SK-N-SH (cell line): ENCODE measurements around the gene SDK1. TPM values are rescaled to one million over a fixed set of nuclear protein-coding genes. Genes with fewer than 3 reads are reported as not detected.
A peak's percentile ranks its signal among the peaks of the same experiment; 100 is the strongest.

Experiments
- CTCF ChIA-PET: fragments of 300-600, 350-600 bp; formaldehyde crosslinking; extraction: SDS; loops from one replicate; lab custom pipeline; 2021; lab: Yijun Ruan, JAX
- POLR2A ChIA-PET: fragments of 350-600 bp; sonication (Branson Sonifier 250); formaldehyde crosslinking; extraction: SDS; loops from one replicate; lab custom pipeline; 2020; ENCODE audit warnings: antibody characterized with exemption, inconsistent platforms; lab: Yijun Ruan, JAX
- DNase-seq: peaks from one replicate; pipeline ENCODE4 v3.0.0; 2012
- H2AFZ ChIP-seq: fragments of 200-600 bp; sonication (generic); 2 replicates; pipeline ENCODE4 v1.8.1; 2016; ENCODE audit warnings: antibody characterized with exemption, mild to moderate bottlenecking, low read depth
- H3F3A ChIP-seq: fragments of 200-600 bp; sonication (generic); replicated peaks from 2 replicates; pipeline ENCODE3; 2016; ENCODE audit warnings: antibody characterized with exemption, mild to moderate bottlenecking; ENCODE audit not compliant: insufficient read depth
- H3K27ac ChIP-seq, 2 experiments: fragments of 200-500 bp in 1 of 2; fragments of 200-600 bp in 1 of 2; sonication (Bioruptor generic) in 1 of 2; sonication (generic), shearing (Covaris generic) in 1 of 2; 2 replicates each; pipeline versions ENCODE4 v1.5.1 to v1.6.1; 2014 to 2016; ENCODE audit warnings: low read depth in 2 of 2, inconsistent platforms in 1 of 2, low read length in 1 of 2, mild to moderate bottlenecking in 1 of 2, mixed read lengths in 1 of 2
- H3K27me3 ChIP-seq: fragments of 200-600 bp; sonication (generic), shearing (Covaris generic); 2 replicates; pipeline ENCODE4 v1.6.1; 2016; ENCODE audit warnings: mixed run types; ENCODE audit not compliant: insufficient read depth
- H3K36me3 ChIP-seq, 2 experiments: fragments of 200-500 bp in 1 of 2; fragments of 200-600 bp in 1 of 2; sonication (Bioruptor generic) in 1 of 2; sonication (generic) in 1 of 2; replicated peaks in 1 of 2; 2 replicates each; pipeline versions ENCODE3 to v1.5.1; 2014 to 2016; ENCODE audit warnings: low read length in 1 of 2, mild to moderate bottlenecking in 1 of 2; ENCODE audit not compliant: insufficient read depth in 2 of 2, control insufficient read depth in 1 of 2
- H3K4me1 ChIP-seq, 2 experiments: fragments of 200-500 bp in 1 of 2; fragments of 200-600 bp in 1 of 2; sonication (Bioruptor generic) in 1 of 2; sonication (generic), shearing (Covaris generic) in 1 of 2; 2 replicates each; pipeline versions ENCODE4 v1.5.1 to v1.6.1; 2014 to 2016; ENCODE audit warnings: low read depth in 1 of 2, low read length in 1 of 2, mixed run types in 1 of 2; ENCODE audit not compliant: insufficient read depth in 2 of 2, control insufficient read depth in 1 of 2
- H3K4me2 ChIP-seq: fragments of 200-600 bp; sonication (generic), shearing (Covaris generic); 2 replicates; pipeline ENCODE4 v1.6.1; 2017; ENCODE audit warnings: mixed run types
- H3K4me3 ChIP-seq, 2 experiments: fragments of 200-500 bp in 1 of 2; fragments of 200-600 bp in 1 of 2; sonication (Bioruptor generic) in 1 of 2; sonication (generic), shearing (Covaris generic) in 1 of 2; 2 replicates each; pipeline versions ENCODE4 v1.5.1 to v1.8.1; 2014 to 2016; ENCODE audit warnings: low read depth in 2 of 2, inconsistent platforms in 1 of 2, low read length in 1 of 2, mild to moderate bottlenecking in 1 of 2, mixed read lengths in 1 of 2, moderate library complexity in 1 of 2
- H3K79me2 ChIP-seq: fragments of 200-600 bp; sonication (generic); 2 replicates; pipeline ENCODE4 v1.8.1; 2017; ENCODE audit warnings: mild to moderate bottlenecking; ENCODE audit not compliant: insufficient read depth
- H3K9ac ChIP-seq: fragments of 200-600 bp; sonication (generic); 2 replicates; pipeline ENCODE4 v1.6.1; 2017; ENCODE audit warnings: mixed run types
- H3K9me2 ChIP-seq: fragments of 200-600 bp; sonication (generic); 2 replicates; pipeline ENCODE4 v1.6.1; 2017; ENCODE audit warnings: mixed run types
- H3K9me3 ChIP-seq: fragments of 200-600 bp; sonication (generic); 2 replicates; pipeline ENCODE4 v1.6.1; 2017; ENCODE audit warnings: mixed run types, mild to moderate bottlenecking, moderate library complexity
- H4K20me1 ChIP-seq: fragments of 200-600 bp; sonication (generic); 2 replicates; pipeline ENCODE4 v1.6.1; 2017; ENCODE audit warnings: mild to moderate bottlenecking, mixed run types; ENCODE audit not compliant: insufficient read depth
- ELF1 ChIP-seq: IDR thresholded peaks from 2 replicates; pipeline ENCODE4 v1.4.0; 2012
- EP300 ChIP-seq, 2 experiments: IDR thresholded peaks; 2 replicates each; pipeline versions ENCODE4 v1.4.0 to v1.6.1; 2012; ENCODE audit warnings: borderline replicate concordance in 1 of 2, low read depth in 1 of 2, low read length in 1 of 2
- EZH2phosphoT487 ChIP-seq: fragments of 200-600 bp; sonication (generic); IDR thresholded peaks from 2 replicates; pipeline ENCODE4 v1.6.1; 2017; ENCODE audit warnings: low read depth, mixed run types, mild to moderate bottlenecking, antibody characterized with exemption, moderate library complexity, borderline replicate concordance
- GABPA ChIP-seq: IDR thresholded peaks from 2 replicates; pipeline ENCODE4 v1.4.0; 2012; ENCODE audit warnings: low read depth, mild to moderate bottlenecking
- NRF1 ChIP-seq: IDR thresholded peaks from 2 replicates; pipeline ENCODE4 v1.6.1; 2012; ENCODE audit warnings: low read depth, mild to moderate bottlenecking, low read length
- SIN3A ChIP-seq: IDR thresholded peaks from 2 replicates; pipeline ENCODE4 v1.6.1; 2012; ENCODE audit warnings: low read depth, mild to moderate bottlenecking, low read length, moderate library complexity, borderline replicate concordance
- TCF12 ChIP-seq: IDR thresholded peaks from 2 replicates; pipeline ENCODE4 v1.4.0; 2012
- WGBS: methylation state at CpG from one replicate; pipeline ENCODE4 v1.1.6; 2017; ENCODE audit warnings: low lambda C conversion rate; 5-methylcytosine and 5-hydroxymethylcytosine counted together
- polyA plus RNA-seq, 3 experiments: library from polyadenylated mRNA; depleted of rRNA; stranded (reverse); fragments of >200 nt; gene quantifications; 2 replicates each; pipeline ENCODE4 v1.2.3, GENCODE V29; 2012
- TF ChIP-seq, protein P1 (sequence below): fragments of 150-350 bp; IDR thresholded peaks from 2 replicates; pipeline ENCODE4 v1.6.1; 2017; ENCODE audit warnings: antibody characterized with exemption, low read length, low read depth, borderline replicate concordance

SDK1 gene
- polyA plus RNA-seq, 1 of the 3 experiments (the other 2 are of a cell fraction) = 1.2 TPM

DNA sequence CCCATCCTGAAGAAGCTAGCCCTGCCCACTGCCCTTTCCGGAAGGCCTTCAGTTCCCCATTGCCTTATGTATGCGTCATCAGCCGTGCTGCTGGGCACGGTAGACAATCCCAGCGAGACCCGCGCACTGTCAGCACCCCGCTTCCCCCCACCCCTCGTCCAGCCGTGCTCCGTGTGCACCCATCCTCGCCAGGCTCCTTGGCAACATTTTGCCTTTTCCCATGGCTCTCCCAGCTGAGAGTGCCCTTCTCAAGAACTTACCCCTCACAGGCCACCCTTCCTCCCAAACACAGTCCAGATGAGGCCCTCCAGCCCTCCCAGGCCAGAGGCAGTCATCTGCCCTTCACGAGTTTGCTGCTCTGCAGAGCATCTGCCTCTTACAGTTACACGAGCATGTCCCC lies 747.3 kb downstream of the SDK1 start:
- no peak overlapping the region for H3K4me2 ChIP-seq
- H3K27me3 ChIP-seq = no peaks in the 10 kb centered on the region
- ChIA-PET CTCF (interaction anchor here (0.6 to 1.8 kb wide), 4 partner anchors 13 to 1119 kb away, joined by 3 to 6 read pairs (median 3); no protein-coding TSS in a partner anchor), POLR2A (interaction anchor here (0.7 to 1.2 kb wide), 2 partner anchors 11 to 18 kb away, joined by 3 read pairs; no protein-coding TSS in a partner anchor)
- no peak overlapping the region for H3K9ac ChIP-seq
- no peaks in the 10 kb centered on the region for H3K79me2 ChIP-seq
- H4K20me1 ChIP-seq = no peaks in the 10 kb centered on the region
- H3K36me3 ChIP-seq = no peaks in the 10 kb centered on the region
- TF ChIP-seq, protein P1, sequence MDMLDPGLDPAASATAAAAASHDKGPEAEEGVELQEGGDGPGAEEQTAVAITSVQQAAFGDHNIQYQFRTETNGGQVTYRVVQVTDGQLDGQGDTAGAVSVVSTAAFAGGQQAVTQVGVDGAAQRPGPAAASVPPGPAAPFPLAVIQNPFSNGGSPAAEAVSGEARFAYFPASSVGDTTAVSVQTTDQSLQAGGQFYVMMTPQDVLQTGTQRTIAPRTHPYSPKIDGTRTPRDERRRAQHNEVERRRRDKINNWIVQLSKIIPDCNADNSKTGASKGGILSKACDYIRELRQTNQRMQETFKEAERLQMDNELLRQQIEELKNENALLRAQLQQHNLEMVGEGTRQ = no peak
- TF ChIP-seq GABPA = no peak
- no peak for TF ChIP-seq TCF12
- 0 out of 4 replicates have a peak, but pooled peaks of 1 of the 2 experiments have one; percentile 41 for TF ChIP-seq EP300 (IDR thresholded peaks at IDR 0.05; ENCODE audit: borderline replicate concordance in 1 of 2, low read depth in 1 of 2, low read length in 1 of 2)
- peak; percentile 49 for DNase-seq
- no peaks in the 10 kb centered on the region for H3F3A ChIP-seq
- H3K4me1 ChIP-seq = peaks cover 0 to 19% of the 10 kb centered on the region in 2 experiments; a peak in 1 of 4 replicates
- no peak overlapping the region for H2AFZ ChIP-seq
- WGBS = 62% methylated on average over 14 of the region's 14 CpGs
- H3K27ac ChIP-seq = no peak overlapping the region
- H3K4me3 ChIP-seq = no peak overlapping the region
- H3K9me3 ChIP-seq = no peaks in the 10 kb centered on the region
- no peaks in the 10 kb centered on the region for H3K9me2 ChIP-seq

DNA sequence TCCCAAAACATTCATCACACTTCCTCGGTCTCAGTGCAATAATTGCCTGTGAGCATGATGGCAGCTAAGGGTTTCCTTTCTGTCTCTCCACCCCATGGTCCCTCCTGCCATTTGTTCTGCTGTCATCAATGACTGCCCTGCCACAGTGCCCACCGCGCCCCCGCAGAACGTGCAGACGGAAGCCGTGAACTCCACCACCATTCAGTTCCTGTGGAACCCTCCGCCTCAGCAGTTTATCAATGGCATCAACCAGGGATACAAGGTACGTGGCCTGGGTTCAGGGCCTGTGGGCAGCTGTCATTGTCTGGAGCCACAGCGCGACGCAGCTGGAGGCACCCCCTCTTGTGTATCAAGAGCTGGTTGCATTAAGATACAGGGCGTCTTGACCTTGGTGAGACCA lies 748.1 kb downstream of the SDK1 start:
- no peaks in the 10 kb centered on the region for H3K27me3 ChIP-seq
- H3K9me2 ChIP-seq = no peaks in the 10 kb centered on the region
- 74% methylated on average over 9 of the region's 13 CpGs for WGBS
- H4K20me1 ChIP-seq = no peaks in the 10 kb centered on the region
- ChIA-PET POLR2A (interaction anchor here (1.2 kb wide), 1 partner anchor 17 kb away, joined by 3 read pairs; no protein-coding TSS in a partner anchor), CTCF (interaction anchor here (0.7 to 1.8 kb wide), 6 partner anchors 9 to 1184 kb away, joined by 3 to 6 read pairs (median 3); no protein-coding TSS in a partner anchor)
- H3K79me2 ChIP-seq = no peaks in the 10 kb centered on the region
- peaks cover 0 to 19% of the 10 kb centered on the region in 2 experiments; a peak in 1 of 4 replicates for H3K4me1 ChIP-seq
- DNase-seq = no peak
- H3K9ac ChIP-seq = no peak overlapping the region
- H3K9me3 ChIP-seq = no peaks in the 10 kb centered on the region
- no peak overlapping the region for H2AFZ ChIP-seq
- no peaks in the 10 kb centered on the region for H3F3A ChIP-seq
- TF ChIP-seq EZH2phosphoT487 (no peak), SIN3A (no peak)
- no peak overlapping the region for H3K4me2 ChIP-seq
- H3K27ac ChIP-seq = no peak overlapping the region
- H3K4me3 ChIP-seq = no peak overlapping the region
- no peaks in the 10 kb centered on the region for H3K36me3 ChIP-seq

DNA sequence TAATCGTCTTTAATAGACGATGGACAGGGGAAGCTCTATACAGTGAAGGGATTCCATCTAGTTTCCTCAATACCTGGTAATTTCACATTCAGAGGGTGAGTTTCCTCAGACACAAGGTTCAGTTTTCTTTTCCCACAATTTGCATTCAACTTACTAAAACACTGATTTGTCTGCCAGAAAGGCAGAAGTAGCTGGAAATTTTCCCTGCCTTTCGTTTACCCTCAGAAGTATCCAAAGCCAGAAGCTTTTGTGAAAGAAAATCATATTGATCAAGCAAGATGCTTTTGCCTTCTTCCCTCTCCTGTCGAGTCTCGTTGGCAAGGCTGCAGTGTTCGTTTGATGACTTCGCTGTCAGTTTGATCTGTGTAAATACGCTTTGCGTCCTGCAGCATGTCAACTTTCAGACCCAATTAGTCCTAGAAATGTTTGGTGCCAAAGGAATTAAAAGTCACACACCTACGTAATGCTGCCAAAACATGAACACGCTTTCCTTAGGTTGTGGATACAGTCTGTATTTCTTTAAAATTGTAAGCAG lies 749.1 kb downstream of the SDK1 start:
- Histone ChIP-seq H3K4me3 (no peak overlapping the region), H3K79me2 (no peaks in the 10 kb centered on the region), H3K36me3 (no peaks in the 10 kb centered on the region), H2AFZ (no peak overlapping the region), H3K4me1 (peaks cover 0 to 19% of the 10 kb centered on the region in 2 experiments; a peak in 1 of 4 replicates), H3F3A (no peaks in the 10 kb centered on the region), H3K9ac (no peak overlapping the region), H3K9me3 (no peaks in the 10 kb centered on the region)
- POLR2A ChIA-PET = no interaction called here
- TF ChIP-seq NRF1 = no peak
- TF ChIP-seq ELF1 = no peak
- TF ChIP-seq, all 33 proteins: peak for 0
- no peak overlapping the region for H3K4me2 ChIP-seq
- H3K27ac ChIP-seq = no peak overlapping the region
- DNase-seq = no peak
- H3K27me3 ChIP-seq = no peaks in the 10 kb centered on the region
- H4K20me1 ChIP-seq = no peaks in the 10 kb centered on the region
- H3K9me2 ChIP-seq = no peaks in the 10 kb centered on the region
- CTCF ChIA-PET = interaction anchor here (1.4 kb wide), 2 partner anchors 15 to 1185 kb away, joined by 3 read pairs; no protein-coding TSS in a partner anchor
- 74% methylated on average over 11 of the region's 11 CpGs for WGBS
